Prostate gland (tissue), 2 donors: Measurements from ENCODE around the gene ACTRT2.

Source experiments
- POLR2A ChIP-seq: fragments of 450-650 bp; IDR thresholded peaks from one replicate; pipeline ENCODE4 v1.6.1; 2016; ENCODE audit warnings: antibody characterized with exemption, mild to moderate bottlenecking
- POLR2AphosphoS5 ChIP-seq: sonication (generic); formaldehyde crosslinking; IDR thresholded peaks from one replicate; pipeline ENCODE4 v1.6.1; 2017; ENCODE audit warnings: antibody characterized with exemption
- TF ChIP-seq, protein P1 (sequence below), 4 experiments: fragments of 200-600 bp in 2 of 4; fragments of 450-650 bp in 2 of 4; sonication (generic) in 2 of 4; IDR thresholded peaks; 1 replicate in 3 of 4; 2 replicates in 1 of 4; pipeline ENCODE4 v1.5.1; 2016 to 2019; ENCODE audit warnings: antibody characterized with exemption in 4 of 4, mild to moderate bottlenecking in 2 of 4, moderate library complexity in 2 of 4

DNA sequence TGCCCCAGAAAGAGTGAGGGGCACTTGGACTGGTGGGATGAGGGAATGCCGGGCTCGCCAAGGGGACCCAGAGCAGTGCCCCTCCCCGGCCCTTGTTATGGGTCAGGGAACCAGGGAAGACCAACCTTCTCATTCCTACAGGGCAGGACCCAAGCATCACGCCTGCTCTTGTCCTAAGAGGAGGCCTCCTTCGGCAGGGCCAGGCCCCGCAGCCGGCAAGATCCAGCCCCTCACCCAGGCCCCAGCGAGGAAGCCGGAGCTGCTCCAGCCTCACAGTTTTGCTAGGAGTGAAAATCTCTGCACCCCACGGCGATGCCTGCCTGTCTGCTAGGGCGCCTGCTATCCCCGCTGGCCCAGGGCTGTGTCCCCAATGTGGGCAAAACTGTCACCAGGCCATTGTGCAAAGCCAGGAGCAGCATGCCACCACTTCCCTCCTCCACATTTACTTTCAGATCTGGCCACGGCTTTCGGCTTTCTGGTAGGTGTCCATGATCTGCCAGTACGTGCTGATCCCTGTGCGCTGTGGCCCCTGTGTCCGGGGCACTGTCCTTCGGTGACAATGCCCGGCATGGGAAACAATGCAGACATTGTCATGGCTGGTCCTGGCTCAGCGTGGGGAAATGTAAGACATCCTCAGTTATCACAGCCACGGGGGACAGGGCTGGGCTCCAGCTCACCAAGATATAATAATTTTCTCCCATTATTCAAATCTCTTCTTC lies 9.6 kb downstream of the ACTRT2 start:
- TF ChIP-seq, protein P1, sequence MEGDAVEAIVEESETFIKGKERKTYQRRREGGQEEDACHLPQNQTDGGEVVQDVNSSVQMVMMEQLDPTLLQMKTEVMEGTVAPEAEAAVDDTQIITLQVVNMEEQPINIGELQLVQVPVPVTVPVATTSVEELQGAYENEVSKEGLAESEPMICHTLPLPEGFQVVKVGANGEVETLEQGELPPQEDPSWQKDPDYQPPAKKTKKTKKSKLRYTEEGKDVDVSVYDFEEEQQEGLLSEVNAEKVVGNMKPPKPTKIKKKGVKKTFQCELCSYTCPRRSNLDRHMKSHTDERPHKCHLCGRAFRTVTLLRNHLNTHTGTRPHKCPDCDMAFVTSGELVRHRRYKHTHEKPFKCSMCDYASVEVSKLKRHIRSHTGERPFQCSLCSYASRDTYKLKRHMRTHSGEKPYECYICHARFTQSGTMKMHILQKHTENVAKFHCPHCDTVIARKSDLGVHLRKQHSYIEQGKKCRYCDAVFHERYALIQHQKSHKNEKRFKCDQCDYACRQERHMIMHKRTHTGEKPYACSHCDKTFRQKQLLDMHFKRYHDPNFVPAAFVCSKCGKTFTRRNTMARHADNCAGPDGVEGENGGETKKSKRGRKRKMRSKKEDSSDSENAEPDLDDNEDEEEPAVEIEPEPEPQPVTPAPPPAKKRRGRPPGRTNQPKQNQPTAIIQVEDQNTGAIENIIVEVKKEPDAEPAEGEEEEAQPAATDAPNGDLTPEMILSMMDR (IDR thresholded peaks at IDR 0.05) = no peak
- TF ChIP-seq POLR2A = no peak
- TF ChIP-seq POLR2AphosphoS5 = no peak
